Adrenal gland (tissue), 12 donors: Measurements from ENCODE around the gene XRCC5. TPM values are rescaled to one million over a fixed set of nuclear protein-coding genes. Genes with fewer than 3 reads are reported as not detected.

Experiments
- DNase-seq, 7 donors: peaks; one replicate each; pipeline ENCODE4 v3.0.0-alpha.2; 2019 to 2020
- H3K27ac ChIP-seq, 5 donors: fragments of 200-600 bp; sonication (generic) in 4 of 5; 1 replicate in 3 of 5; 2 replicates in 2 of 5; pipeline versions ENCODE4 v1.5.1 to v1.8.0; 2016 to 2020; ENCODE audit warnings: mild to moderate bottlenecking in 1 of 5
- H3K27me3 ChIP-seq: fragments of 200-600 bp; 2 replicates; pipeline ENCODE4 v1.8.0; 2021
- H3K36me3 ChIP-seq, 2 donors: fragments of 200-600 bp; replicated peaks in 1 of 2; 1 replicate in 1 of 2; 2 replicates in 1 of 2; pipeline versions ENCODE4 v1.5.1 to v1.8.0; 2018 to 2022
- H3K4me1 ChIP-seq, 2 donors: fragments of 200-600 bp; replicated peaks in 1 of 2; 1 replicate in 1 of 2; 2 replicates in 1 of 2; pipeline versions ENCODE4 v1.5.1 to v1.8.0; 2018 to 2021
- H3K4me3 ChIP-seq, 4 donors: fragments of 200-600 bp; sonication (generic) in 3 of 4; one replicate each; pipeline ENCODE4 v1.5.1; 2016 to 2018
- H3K9me3 ChIP-seq, 3 donors: fragments of 200-600 bp; sonication (generic) in 1 of 3; replicated peaks in 1 of 3; 1 replicate in 2 of 3; 2 replicates in 1 of 3; pipeline versions ENCODE4 v1.5.1 to v1.8.0; 2016 to 2021
- POLR2A ChIP-seq, 2 donors: fragments of 450-650 bp; IDR thresholded peaks; one replicate each; pipeline ENCODE4 v1.6.1; 2017; ENCODE audit warnings: antibody characterized with exemption in 2 of 2, mild to moderate bottlenecking in 2 of 2, moderate library complexity in 1 of 2
- WGBS, 4 donors: extraction: QIAGEN DNeasy Blood & Tissue Kit in 2 of 4; methylation state at CpG; one replicate each; pipeline versions ENCODE4 v1.1.5 to v1.1.7; 2013 to 2017; 5-methylcytosine and 5-hydroxymethylcytosine counted together
- intact Hi-C, 2 donors: fragments of 100-400 bp; cut with DNase I; formaldehyde crosslinking; loops; one replicate each; pipeline versions ENCODE4 v1.14.1 to v1.15.0; 2022 to 2023
- polyA plus RNA-seq, 3 donors: library from polyadenylated mRNA; stranded (reverse); fragments of 200-250 nt in 2 of 3; fragments of 350-450 nt in 1 of 3; fragmentation: Illumina TruSeq in 1 of 3; extraction: RNeasy Lipid Tissue Mini Kit (QIAGEN cat#74804) in 1 of 3; gene quantifications; one replicate each; pipeline ENCODE4 v1.2.3, GENCODE V29; 2013 to 2014
- total RNA-seq, 9 donors: library from RNA; depleted of rRNA in 4 of 9; stranded (reverse); fragments of >200 nt in 4 of 9; fragments of 120-200 nt in 1 of 9; fragmentation: NEBNext Ultra II Directional in 1 of 9; extraction: Animal tissue kit (Norgen Biotek cat#: 25700) in 1 of 9; gene quantifications; one replicate each; pipeline versions ENCODE4 v1.1.0 to v1.2.4, GENCODE V29; 2013 to 2023
- TF ChIP-seq, protein P1 (sequence below), 6 experiments: fragments of 450-650 bp in 4 of 6; fragments of 200-600 bp in 2 of 6; sonication (generic) in 1 of 6; IDR thresholded peaks; 1 replicate in 5 of 6; 2 replicates in 1 of 6; pipeline versions ENCODE4 v1.5.1 to v1.8.0; 2016 to 2021; ENCODE audit warnings: antibody characterized with exemption in 6 of 6, mild to moderate bottlenecking in 2 of 6, moderate library complexity in 1 of 6
- donor health status: healthy with polysubstance abuse.
- donor health status: Bipolar disorder and iron deficiency.
- donor health status: DM: yes; HTN: yes; CAD: no.
- donor health status: DM: no; HTN: no; CAD: no.
- donor health status: DM: no; HTN: no; CAD: no.
- donor health status: DM: yes; HTN: yes; CAD: no.

Gene XRCC5
- total and polyA plus RNA-seq, 12 donors, result 58.4 to 224 (median 158) TPM

DNA sequence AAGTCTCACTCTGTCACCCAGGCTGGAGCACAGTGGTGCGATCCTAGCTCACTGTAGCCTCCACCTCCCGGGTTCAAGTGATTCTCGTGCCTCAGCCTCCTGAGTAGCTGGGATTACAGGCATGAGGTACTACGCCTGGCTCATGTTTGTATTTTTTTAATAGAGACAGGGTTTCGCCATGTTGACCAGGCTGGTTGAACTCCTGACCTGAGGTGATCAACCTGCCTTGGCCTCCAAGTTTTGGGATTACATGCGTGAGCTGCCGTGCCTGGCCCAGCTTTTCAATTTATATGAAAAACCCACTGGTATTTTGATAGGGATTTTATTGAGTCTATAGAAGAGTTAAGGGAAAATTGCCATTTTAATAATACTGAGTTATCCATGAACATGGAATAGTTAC, 63.3 kb downstream of the XRCC5 start:
- H3K4me1 ChIP-seq, result peaks cover 0 to 19% of the 10 kb centered on the region in 2 donors
- H3K36me3 ChIP-seq, result peaks cover 0 to 25% of the 10 kb centered on the region in 2 donors
- no peak for DNase-seq
- no peak overlapping the region for H3K4me3 ChIP-seq
- H3K27ac ChIP-seq, result no peak overlapping the region
- no peaks in the 10 kb centered on the region for H3K9me3 ChIP-seq
- no peaks in the 10 kb centered on the region for H3K27me3 ChIP-seq
- 95 to 99% (median 97%) methylated on average over 7 of the region's 7 CpGs for WGBS, 4 donors
- intact Hi-C loops, result no loop called here
- TF ChIP-seq, protein P1, sequence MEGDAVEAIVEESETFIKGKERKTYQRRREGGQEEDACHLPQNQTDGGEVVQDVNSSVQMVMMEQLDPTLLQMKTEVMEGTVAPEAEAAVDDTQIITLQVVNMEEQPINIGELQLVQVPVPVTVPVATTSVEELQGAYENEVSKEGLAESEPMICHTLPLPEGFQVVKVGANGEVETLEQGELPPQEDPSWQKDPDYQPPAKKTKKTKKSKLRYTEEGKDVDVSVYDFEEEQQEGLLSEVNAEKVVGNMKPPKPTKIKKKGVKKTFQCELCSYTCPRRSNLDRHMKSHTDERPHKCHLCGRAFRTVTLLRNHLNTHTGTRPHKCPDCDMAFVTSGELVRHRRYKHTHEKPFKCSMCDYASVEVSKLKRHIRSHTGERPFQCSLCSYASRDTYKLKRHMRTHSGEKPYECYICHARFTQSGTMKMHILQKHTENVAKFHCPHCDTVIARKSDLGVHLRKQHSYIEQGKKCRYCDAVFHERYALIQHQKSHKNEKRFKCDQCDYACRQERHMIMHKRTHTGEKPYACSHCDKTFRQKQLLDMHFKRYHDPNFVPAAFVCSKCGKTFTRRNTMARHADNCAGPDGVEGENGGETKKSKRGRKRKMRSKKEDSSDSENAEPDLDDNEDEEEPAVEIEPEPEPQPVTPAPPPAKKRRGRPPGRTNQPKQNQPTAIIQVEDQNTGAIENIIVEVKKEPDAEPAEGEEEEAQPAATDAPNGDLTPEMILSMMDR (IDR thresholded peaks at IDR 0.05), result no peak
- TF ChIP-seq POLR2A (IDR thresholded peaks at IDR 0.05), result no peak

- Histone ChIP-seq H3K4me1 (peaks cover 6 to 22% of the 10 kb centered on the region in 2 donors), H3K27me3 (no peaks in the 10 kb centered on the region), H3K9me3 (no peaks in the 10 kb centered on the region), H3K4me3 (no peak overlapping the region), H3K27ac (peak overlapping the region in 1 of 5 donors; percentile 4), H3K36me3 (peaks cover 0 to 5% of the 10 kb centered on the region in 2 donors)
- intact Hi-C loops, result no loop called here
- no peak for DNase-seq
- 35 to 66% (median 60%) methylated on average over 1 of the region's 1 CpG for WGBS, 4 donors
- TF ChIP-seq POLR2A (IDR thresholded peaks at IDR 0.05), result no peak
- TF ChIP-seq, protein P1 (IDR thresholded peaks at IDR 0.05), result no peak
Observed at GRCh38 chr2:216179015-216179414, 69.9 kb downstream of the XRCC5 start.

DNA sequence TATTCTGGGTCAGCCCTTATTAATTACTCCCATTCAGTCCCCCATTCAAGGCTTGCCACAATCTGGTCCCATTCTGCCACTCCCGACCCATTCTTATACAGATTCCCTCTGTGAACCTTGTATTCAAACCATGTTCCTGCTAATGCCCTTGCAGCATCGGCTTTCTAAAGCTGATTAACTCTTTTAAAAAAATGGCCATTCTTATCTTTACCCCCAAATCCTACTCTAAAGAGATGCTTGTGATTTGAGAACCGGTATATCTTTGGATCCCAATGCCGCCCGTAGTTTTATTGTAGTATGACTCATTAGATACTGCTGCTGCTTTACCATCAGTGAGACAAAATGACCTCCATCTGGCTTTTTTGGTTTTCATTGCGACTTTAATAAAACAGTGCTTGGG, 72.2 kb downstream of the XRCC5 start:
- Histone ChIP-seq H3K36me3 (no peaks in the 10 kb centered on the region), H3K4me1 (peaks cover 6 to 38% of the 10 kb centered on the region in 2 donors), H3K4me3 (no peak overlapping the region), H3K27me3 (no peaks in the 10 kb centered on the region), H3K9me3 (no peaks in the 10 kb centered on the region), H3K27ac (no peak overlapping the region)
- intact Hi-C loops, result no loop called here
- TF ChIP-seq POLR2A (IDR thresholded peaks at IDR 0.05), result no peak
- TF ChIP-seq, protein P1 (IDR thresholded peaks at IDR 0.05), result no peak
- no peak for DNase-seq
- WGBS, 4 donors, result 56 to 65% (median 61%) methylated on average over 6 of the region's 6 CpGs

GRCh38 chr2:216181953-216182461, 72.9 kb downstream of the XRCC5 start:
- H3K4me1 ChIP-seq, result peaks cover 6 to 40% of the 10 kb centered on the region in 2 donors
- no peak overlapping the region for H3K4me3 ChIP-seq
- no peaks in the 10 kb centered on the region for H3K9me3 ChIP-seq
- DNase-seq, result no peak
- H3K36me3 ChIP-seq, result no peaks in the 10 kb centered on the region
- no peak for TF ChIP-seq POLR2A (IDR thresholded peaks at IDR 0.05)
- TF ChIP-seq, protein P1 (IDR thresholded peaks at IDR 0.05), result no peak
- 59 to 72% (median 65%) methylated on average over 2 of the region's 2 CpGs for WGBS, 4 donors
- intact Hi-C loops, result no loop called here
- no peaks in the 10 kb centered on the region for H3K27me3 ChIP-seq
- H3K27ac ChIP-seq, result no peak overlapping the region
